BLaER1 treated with 17β-estradiol and CSF1 and Interleukin-3, amounts not matched to agents 10 nM and 100 nM (cell line): ENCODE results near the gene CCL2.
A peak's percentile ranks its signal among the peaks of the same experiment; 100 is the strongest.

Experiments used
- H3K27ac ChIP-seq, 11 experiments: shearing (Covaris generic); formaldehyde crosslinking; 2 replicates each; pipeline ENCODE4 v1.8.1; 2022
- H3K27me3 ChIP-seq, 11 experiments: shearing (Covaris generic); formaldehyde crosslinking; 2 replicates each; pipeline ENCODE4 v1.8.1; 2022
- H3K36me3 ChIP-seq, 11 experiments: shearing (Covaris generic); formaldehyde crosslinking; 2 replicates each; pipeline ENCODE4 v1.8.1; 2022
- H3K4me1 ChIP-seq, 10 experiments: shearing (Covaris generic); formaldehyde crosslinking; 2 replicates each; pipeline ENCODE4 v1.8.1; 2022
- H3K4me2 ChIP-seq, 11 experiments: shearing (Covaris generic); formaldehyde crosslinking; 2 replicates each; pipeline ENCODE4 v1.8.1; 2022
- H3K4me3 ChIP-seq, 10 experiments: shearing (Covaris generic); formaldehyde crosslinking; 2 replicates each; pipeline ENCODE4 v1.8.1; 2022
- H3K9ac ChIP-seq, 11 experiments: shearing (Covaris generic); formaldehyde crosslinking; 2 replicates each; pipeline ENCODE4 v1.8.1; 2022
- H3K9me3 ChIP-seq, 11 experiments: shearing (Covaris generic); formaldehyde crosslinking; replicated peaks in 1 of 11; 2 replicates each; pipeline ENCODE4 v1.8.1; 2022
- H4K20me1 ChIP-seq, 11 experiments: shearing (Covaris generic); formaldehyde crosslinking; 2 replicates each; pipeline ENCODE4 v1.8.1; 2022
- Cebpa-rat ChIP-seq, 11 experiments: shearing (Covaris generic); IDR thresholded peaks; 2 replicates each; pipeline ENCODE4 v1.8.1; 2022

CCL2 gene

DNA sequence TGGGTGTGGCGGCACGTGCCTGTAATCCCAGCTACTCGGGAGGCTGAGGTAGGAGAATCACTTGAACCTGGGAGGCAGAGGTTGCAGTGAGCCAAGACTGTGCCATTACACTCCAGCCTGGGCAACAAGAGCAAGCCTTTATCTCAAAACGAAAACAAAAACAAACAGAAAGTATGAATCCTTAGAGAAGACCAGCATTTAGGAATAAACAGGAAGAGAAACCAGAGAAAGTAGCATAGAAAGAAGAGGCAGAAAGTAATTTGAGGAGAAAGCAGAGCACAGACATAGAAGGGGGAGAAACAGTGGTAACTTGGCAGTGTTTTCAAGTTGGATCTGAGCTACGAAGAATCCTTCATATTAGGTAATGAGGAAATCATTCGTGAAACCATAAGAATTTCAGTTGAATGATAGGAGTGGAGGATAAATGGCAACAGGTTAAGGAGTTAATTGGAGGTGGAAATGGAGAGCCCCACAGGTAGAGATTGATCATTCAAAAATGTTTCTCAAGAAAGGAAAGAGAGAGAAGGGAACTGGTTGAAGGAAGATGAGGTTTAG, 9.7 kb upstream of the CCL2 start:
- Histone ChIP-seq H3K36me3 (no peaks in the 10 kb centered on the region), H3K4me1 (peaks cover 47 to 99% (median 91%) of the 10 kb centered on the region in 10 experiments), H3K4me3 (no peak overlapping the region), H3K27me3 (no peaks in the 10 kb centered on the region), H3K9me3 (no peaks in the 10 kb centered on the region), H3K27ac (peak overlapping the region; percentile 14 to 99 (median 95); a peak in 20 of 22 replicates), H4K20me1 (no peaks in the 10 kb centered on the region), H3K9ac (peak overlapping the region in 7 of 11 experiments; percentile 42 to 89 (median 68); a peak in 10 of 22 replicates), H3K4me2 (peak overlapping the region in 9 of 11 experiments; percentile 54 to 98 (median 87); a peak in 17 of 22 replicates)
- no peak for TF ChIP-seq Cebpa-rat (IDR thresholded peaks at IDR 0.05)

DNA sequence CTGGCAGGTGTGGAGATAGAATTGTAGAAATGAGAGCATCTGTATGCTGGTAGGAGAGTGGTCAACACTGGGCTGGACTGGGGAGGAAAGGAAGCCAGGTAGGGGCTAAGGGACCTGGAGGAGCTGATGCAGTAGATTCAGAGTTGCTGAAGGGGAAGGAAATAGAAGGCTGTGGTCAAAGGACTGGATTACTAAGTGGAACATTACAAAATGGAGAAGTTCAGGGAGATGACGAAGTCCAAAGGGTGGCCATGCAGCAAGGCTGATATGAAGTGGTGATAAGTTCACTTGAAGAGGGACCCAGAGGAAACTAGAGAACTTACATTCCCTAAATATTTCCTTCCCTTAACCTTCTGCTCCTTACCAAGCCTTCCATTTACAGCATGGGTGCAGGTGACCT, 8.6 kb upstream of the CCL2 start:
- TF ChIP-seq Cebpa-rat (IDR thresholded peaks at IDR 0.05), result no peak
- no peaks in the 10 kb centered on the region for H3K27me3 ChIP-seq
- peak overlapping the region; percentile 22 to 98 (median 86); a peak in 21 of 22 replicates for H3K4me2 ChIP-seq
- H3K4me1 ChIP-seq, result peaks cover 40 to 99% (median 86%) of the 10 kb centered on the region in 10 experiments
- no peaks in the 10 kb centered on the region for H3K36me3 ChIP-seq
- H3K9me3 ChIP-seq, result no peaks in the 10 kb centered on the region
- H4K20me1 ChIP-seq, result no peaks in the 10 kb centered on the region
- peak overlapping the region; percentile 14 to 99 (median 95); a peak in 21 of 22 replicates for H3K27ac ChIP-seq
- peak overlapping the region in 8 of 11 experiments; percentile 34 to 89 (median 64); a peak in 14 of 22 replicates for H3K9ac ChIP-seq
- no peak overlapping the region; a peak in 2 of 20 replicates for H3K4me3 ChIP-seq

DNA sequence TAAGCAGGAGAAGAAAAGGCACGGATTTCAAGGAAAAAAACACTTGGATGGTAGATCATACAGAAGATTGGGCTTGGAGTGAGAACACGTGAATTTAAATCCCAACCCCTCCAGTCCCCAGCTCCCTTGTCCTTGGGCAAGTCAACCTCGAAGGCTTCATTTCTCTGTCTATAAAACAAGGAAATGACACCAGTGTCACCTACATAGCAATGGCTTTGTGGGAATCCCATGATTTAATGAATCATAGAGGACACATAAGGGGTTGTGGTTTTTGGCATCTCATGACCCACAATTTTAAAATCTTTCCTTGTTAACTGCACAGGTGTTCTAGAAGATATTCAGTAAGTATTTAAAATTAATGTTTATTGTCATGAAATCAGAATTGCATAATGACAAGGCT, 8.2 kb upstream of the CCL2 start:
- Histone ChIP-seq H3K9me3 (no peaks in the 10 kb centered on the region), H3K4me2 (peak overlapping the region; percentile 22 to 98 (median 86); a peak in 20 of 22 replicates), H3K4me1 (peaks cover 40 to 99% (median 86%) of the 10 kb centered on the region in 10 experiments), H3K27me3 (no peaks in the 10 kb centered on the region), H3K27ac (peak overlapping the region in 10 of 11 experiments; percentile 14 to 99 (median 95); a peak in 18 of 22 replicates), H3K4me3 (no peak overlapping the region; a peak in 1 of 20 replicates), H3K36me3 (no peaks in the 10 kb centered on the region), H4K20me1 (no peaks in the 10 kb centered on the region), H3K9ac (peak overlapping the region in 8 of 11 experiments; percentile 34 to 89 (median 64); a peak in 14 of 22 replicates)
- no peak for TF ChIP-seq Cebpa-rat (IDR thresholded peaks at IDR 0.05)

DNA sequence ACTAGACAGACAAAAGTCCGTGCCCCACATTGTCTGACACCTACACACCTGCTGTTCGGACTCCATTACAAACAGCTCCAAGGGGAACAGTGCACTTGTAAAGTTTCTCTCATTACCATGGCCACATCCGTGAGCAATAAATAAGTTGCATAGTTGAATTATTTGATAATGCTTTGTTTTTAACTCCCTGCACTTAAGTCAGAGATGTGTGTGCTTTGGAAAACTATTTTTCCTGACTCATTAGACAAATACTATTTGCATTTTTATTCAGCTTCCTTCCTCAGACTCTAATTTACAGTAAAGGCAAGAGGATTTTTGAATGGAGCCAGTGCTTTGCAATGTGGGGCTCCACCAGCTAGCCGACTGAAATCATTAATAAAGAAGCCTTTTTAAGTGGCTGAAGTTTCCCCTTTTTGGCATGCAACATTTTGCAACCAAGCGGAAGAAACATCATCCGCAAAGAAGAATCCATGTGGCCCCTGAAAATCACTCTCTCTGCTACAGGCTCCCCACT, 6.5 kb upstream of the CCL2 start:
- H3K27me3 ChIP-seq, result no peaks in the 10 kb centered on the region
- peak overlapping the region in 3 of 11 experiments; percentile 81 to 89 (median 86); a peak in 6 of 22 replicates for H3K9ac ChIP-seq
- peak overlapping the region in 7 of 11 experiments; percentile 27 to 97 (median 95); a peak in 9 of 22 replicates for H3K27ac ChIP-seq
- no peaks in the 10 kb centered on the region for H4K20me1 ChIP-seq
- peaks cover 30 to 100% (median 85%) of the 10 kb centered on the region in 10 experiments for H3K4me1 ChIP-seq
- peak in 1 of 11 experiments; percentile 61; a peak in 1 of 22 replicates for TF ChIP-seq Cebpa-rat (IDR thresholded peaks at IDR 0.05)
- H3K36me3 ChIP-seq, result no peaks in the 10 kb centered on the region
- no peaks in the 10 kb centered on the region for H3K9me3 ChIP-seq
- H3K4me2 ChIP-seq, result peak overlapping the region in 6 of 11 experiments; percentile 20 to 98 (median 92); a peak in 11 of 22 replicates
- H3K4me3 ChIP-seq, result no peak overlapping the region

DNA sequence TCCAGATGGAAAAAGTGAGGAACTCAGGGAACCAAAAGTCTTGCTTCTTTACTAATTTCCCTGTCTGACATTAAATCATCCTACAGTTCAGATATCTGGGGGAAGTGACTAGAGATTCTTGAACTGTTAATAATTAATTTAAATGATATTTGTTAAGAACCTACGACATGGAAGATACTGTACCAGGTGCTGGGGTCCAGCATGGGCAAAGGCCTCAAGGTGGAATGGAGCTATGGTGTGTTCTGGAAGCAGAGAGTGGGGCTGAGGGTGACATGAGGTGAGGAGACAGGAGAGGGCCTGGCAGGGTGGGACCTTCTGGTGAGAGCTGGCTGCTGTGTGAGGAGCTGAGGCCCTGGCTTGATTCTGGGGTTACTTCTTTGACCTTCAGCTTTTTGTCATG, 6.0 kb upstream of the CCL2 start:
- no peak for TF ChIP-seq Cebpa-rat (IDR thresholded peaks at IDR 0.05)
- H3K9me3 ChIP-seq, result no peaks in the 10 kb centered on the region
- H3K4me1 ChIP-seq, result peaks cover 26 to 100% (median 84%) of the 10 kb centered on the region in 10 experiments
- H3K4me2 ChIP-seq, result peak overlapping the region in 6 of 11 experiments; percentile 20 to 98 (median 92); a peak in 11 of 22 replicates
- H4K20me1 ChIP-seq, result no peaks in the 10 kb centered on the region
- H3K4me3 ChIP-seq, result no peak overlapping the region
- H3K9ac ChIP-seq, result peak overlapping the region in 3 of 11 experiments; percentile 81 to 89 (median 86); a peak in 6 of 22 replicates
- peak overlapping the region in 8 of 11 experiments; percentile 6 to 97 (median 62); a peak in 13 of 22 replicates for H3K27ac ChIP-seq
- H3K27me3 ChIP-seq, result no peaks in the 10 kb centered on the region
- H3K36me3 ChIP-seq, result no peaks in the 10 kb centered on the region

DNA sequence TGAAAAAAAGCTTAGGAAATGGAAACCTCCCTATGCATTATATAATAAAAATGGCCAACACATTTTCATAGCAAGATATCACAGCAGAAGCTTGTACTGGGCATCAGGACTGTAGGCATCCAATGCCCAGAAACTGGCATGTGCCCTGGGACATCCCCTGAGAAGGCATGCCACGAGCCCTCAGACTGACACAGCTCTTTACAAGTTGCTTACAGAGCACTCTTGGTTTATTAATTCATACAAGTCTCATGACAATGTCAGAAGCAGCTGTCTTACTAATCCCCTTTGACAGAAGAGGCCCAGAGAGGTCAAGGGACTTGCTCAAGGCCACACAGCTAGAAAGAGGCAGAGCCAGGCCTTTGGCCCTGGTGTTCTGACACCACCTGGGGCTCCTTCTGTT, 5.6 kb upstream of the CCL2 start:
- no peak overlapping the region for H3K4me3 ChIP-seq
- no peaks in the 10 kb centered on the region for H3K36me3 ChIP-seq
- TF ChIP-seq Cebpa-rat (IDR thresholded peaks at IDR 0.05), result no peak
- peak overlapping the region in 5 of 11 experiments; percentile 87 to 98 (median 93); a peak in 9 of 22 replicates for H3K4me2 ChIP-seq
- H3K27ac ChIP-seq, result peak overlapping the region in 8 of 11 experiments; percentile 6 to 97 (median 62); a peak in 11 of 22 replicates
- H3K4me1 ChIP-seq, result peaks cover 26 to 100% (median 84%) of the 10 kb centered on the region in 10 experiments
- H3K9me3 ChIP-seq, result no peaks in the 10 kb centered on the region
- no peaks in the 10 kb centered on the region for H3K27me3 ChIP-seq
- H4K20me1 ChIP-seq, result no peaks in the 10 kb centered on the region
- peak overlapping the region in 3 of 11 experiments; percentile 81 to 89 (median 86); a peak in 6 of 22 replicates for H3K9ac ChIP-seq

DNA sequence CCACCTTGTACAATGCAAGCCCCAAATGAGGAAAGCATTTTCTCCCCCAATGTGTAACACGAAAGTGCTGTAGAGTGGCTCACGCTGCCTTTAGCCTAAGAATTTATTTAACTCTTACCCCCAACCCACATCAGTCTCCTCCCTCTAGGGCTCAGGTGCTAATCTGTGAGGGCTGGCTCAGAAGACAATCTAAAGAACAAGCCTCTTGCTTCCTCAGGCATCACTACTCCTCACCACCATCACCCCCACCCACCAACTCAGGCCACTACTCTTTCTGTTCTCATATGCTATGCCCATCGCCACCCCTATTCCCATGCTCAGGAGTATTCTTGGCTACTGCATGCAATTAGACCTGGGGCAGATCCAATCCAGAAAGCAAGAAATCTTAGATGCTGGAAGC, 3.9 kb upstream of the CCL2 start:
- H3K9ac ChIP-seq, result peak overlapping the region in 2 of 11 experiments; percentile 70 to 89; a peak in 3 of 22 replicates
- peak overlapping the region in 3 of 11 experiments; percentile 95 to 97 (median 97); a peak in 5 of 22 replicates for H3K27ac ChIP-seq
- H3K4me2 ChIP-seq, result peak overlapping the region in 9 of 11 experiments; percentile 38 to 98 (median 87); a peak in 14 of 22 replicates
- TF ChIP-seq Cebpa-rat (IDR thresholded peaks at IDR 0.05), result no peak
- H3K36me3 ChIP-seq, result peaks cover 0 to 10% (median 0%) of the 10 kb centered on the region in 11 experiments; a peak in 4 of 22 replicates
- H3K9me3 ChIP-seq, result no peaks in the 10 kb centered on the region
- H3K4me1 ChIP-seq, result peaks cover 38 to 100% (median 83%) of the 10 kb centered on the region in 10 experiments
- no peaks in the 10 kb centered on the region for H3K27me3 ChIP-seq
- no peaks in the 10 kb centered on the region for H4K20me1 ChIP-seq
- H3K4me3 ChIP-seq, result peak overlapping the region in 1 of 10 experiments; percentile 15; a peak in 1 of 20 replicates

DNA sequence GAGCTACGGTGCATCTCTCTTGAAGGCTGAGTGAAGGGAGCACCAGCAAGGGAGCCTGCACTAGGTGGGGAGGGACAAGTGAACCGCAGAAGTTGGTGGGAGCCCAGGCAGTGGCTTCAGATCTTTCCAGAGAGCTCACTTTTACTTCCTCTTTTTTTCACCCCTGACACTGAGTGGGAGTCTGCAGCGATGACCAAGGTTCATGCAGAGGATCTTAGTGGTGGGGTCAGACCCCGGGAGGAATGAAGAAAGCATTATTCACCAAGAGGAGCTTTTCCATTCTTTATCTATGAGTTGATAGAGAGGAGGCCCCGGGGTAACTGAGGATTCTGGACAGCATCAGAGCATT, 3.0 kb upstream of the CCL2 start:
- peak overlapping the region in 1 of 10 experiments; percentile 17; a peak in 1 of 20 replicates for H3K4me3 ChIP-seq
- no peaks in the 10 kb centered on the region; a peak in 1 of 22 replicates for H4K20me1 ChIP-seq
- no peaks in the 10 kb centered on the region for H3K9me3 ChIP-seq
- peaks cover 0 to 17% (median 0%) of the 10 kb centered on the region in 11 experiments; a peak in 4 of 22 replicates for H3K36me3 ChIP-seq
- no peaks in the 10 kb centered on the region for H3K27me3 ChIP-seq
- peak overlapping the region in 3 of 11 experiments; percentile 54 to 89 (median 70); a peak in 7 of 22 replicates for H3K9ac ChIP-seq
- H3K4me2 ChIP-seq, result peak overlapping the region; percentile 38 to 98 (median 74)
- H3K27ac ChIP-seq, result peak overlapping the region in 9 of 11 experiments; percentile 13 to 97 (median 43); a peak in 13 of 22 replicates
- no peak for TF ChIP-seq Cebpa-rat (IDR thresholded peaks at IDR 0.05)
- H3K4me1 ChIP-seq, result peaks cover 31 to 97% (median 76%) of the 10 kb centered on the region in 10 experiments
